ENCODE data around the gene GPR89A.
"Not testable (repeated sequence)": the region's sequence is repeated elsewhere in the genome, so short reads cannot be mapped to it uniquely, and the experiment has no call there.

GPR89A gene

GRCh38 chr1:145686078-145686477, 78.3 kb downstream of the GPR89A start:
- not testable (repeated sequence) for DNase-seq (ENCODE audit: low read depth, low spot score)

- DNase-seq (ENCODE audit: low read depth, low spot score) = no peak
Observed at GRCh38 chr1:145688328-145688727, 80.5 kb downstream of the GPR89A start.

GRCh38 chr1:145688924-145689323, 81.1 kb downstream of the GPR89A start:
- DNase-seq (ENCODE audit: low read depth, low spot score) = no peak

GRCh38 chr1:145689922-145690321, 82.1 kb downstream of the GPR89A start:
- no peak for DNase-seq (ENCODE audit: low read depth, low spot score)

GRCh38 chr1:145690587-145691558, 83.1 kb downstream of the GPR89A start:
- peak; percentile 1 for DNase-seq (ENCODE audit: low read depth, low spot score)

- no peak for DNase-seq (ENCODE audit: low read depth, low spot score)
Observed at GRCh38 chr1:145692785-145693443, 85.1 kb downstream of the GPR89A start.

- DNase-seq (ENCODE audit: low read depth, low spot score) = no peak
Observed at GRCh38 chr1:145695821-145696629, 88.2 kb downstream of the GPR89A start.

GRCh38 chr1:145696630-145696960, 88.8 kb downstream of the GPR89A start:
- DNase-seq (ENCODE audit: low read depth, low spot score) = no peak

- DNase-seq (ENCODE audit: low read depth, low spot score) = no peak
Observed at GRCh38 chr1:145701306-145701862, 93.6 kb downstream of the GPR89A start.

- no peak for DNase-seq (ENCODE audit: low read depth, low spot score)
Observed at GRCh38 chr1:145702052-145702451, 94.3 kb downstream of the GPR89A start.

- DNase-seq (ENCODE audit: low read depth, low spot score) = no peak
Observed at GRCh38 chr1:145702826-145703225, 95.0 kb downstream of the GPR89A start.

- no peak for DNase-seq (ENCODE audit: low read depth, low spot score)
Observed at GRCh38 chr1:145705622-145706021, 97.8 kb downstream of the GPR89A start.

- DNase-seq (ENCODE audit: low read depth, low spot score) = no peak
Observed at GRCh38 chr1:145706086-145706664, 98.4 kb downstream of the GPR89A start.

GRCh38 chr1:145707183-145707867, 99.5 kb downstream of the GPR89A start, which contains the start of gene PDZK1:
TSS of gene PDZK1 (minus strand) at chr1:145707368. CDS start at chr1:145688021, 19,347 bp downstream.
- no peak for DNase-seq (ENCODE audit: low read depth, low spot score)

- no peak for DNase-seq (ENCODE audit: low read depth, low spot score)
Observed at GRCh38 chr1:145708063-145708462, 100.3 kb downstream of the GPR89A start.

- DNase-seq (ENCODE audit: low read depth, low spot score) = no peak
Observed at GRCh38 chr1:145710291-145711027, 102.7 kb downstream of the GPR89A start.

GRCh38 chr1:145711213-145711651, 103.4 kb downstream of the GPR89A start:
- DNase-seq (ENCODE audit: low read depth, low spot score) = no peak

GRCh38 chr1:145714524-145715111, 106.8 kb downstream of the GPR89A start:
- no peak for DNase-seq (ENCODE audit: low read depth, low spot score)

- DNase-seq (ENCODE audit: low read depth, low spot score) = no peak
Observed at GRCh38 chr1:145716641-145717345, 109.0 kb downstream of the GPR89A start.

Data from activated naive CD8-positive, alpha-beta T cell treated with anti-CD3 and anti-CD28 coated beads, Interleukin-2, amount 50 U/mL, for 16 hours (primary cell).